SK-MEL-5 (cell line): Measurements from ENCODE around the gene SHH. TPM values are rescaled to one million over a fixed set of nuclear protein-coding genes. Genes with fewer than 3 reads are reported as not detected.

Experiments used
- total RNA-seq: library from RNA; depleted of rRNA; stranded (reverse); fragments of >200 nt; shearing (Covaris generic); gene quantifications from 2 replicates; pipeline ENCODE4 v1.2.3, GENCODE V29; 2014; rRNA removed

Gene SHH
- total RNA-seq, 1 experiment from 2014 or later: 0.08 TPM

Other genes with a start within 250 kb of the SHH start
- 25.8 and 35.2 TPM in 2 replicates for gene RBM33, start 167.8 kb downstream of the SHH start, total RNA-seq